Body of pancreas (tissue), 4 donors: Measurements from ENCODE around the gene NOS1. TPM values are rescaled to one million over a fixed set of nuclear protein-coding genes. Genes with fewer than 3 reads are reported as not detected.
A peak's percentile ranks its signal among the peaks of the same experiment; 100 is the strongest.

Experiments used
- ATAC-seq: fragments of 150-250 bp; one replicate; pipeline ENCODE4 v1.9.1; 2016
- DNase-seq, 4 donors: peaks; one replicate each; pipeline ENCODE4 v3.0.0-alpha.2; 2019
- H3K27ac ChIP-seq, 4 donors: fragments of 200-600 bp; sonication (generic); 1 replicate in 3 of 4; 2 replicates in 1 of 4; pipeline versions ENCODE4 v1.5.1 to v1.6.1; 2016 to 2019; ENCODE audit warnings: mild to moderate bottlenecking in 1 of 4, mixed read lengths in 1 of 4, moderate library complexity in 1 of 4
- H3K27me3 ChIP-seq, 2 donors: fragments of 200-600 bp; sonication (generic); one replicate each; pipeline ENCODE4 v1.6.0; 2016; ENCODE audit warnings: mild to moderate bottlenecking in 1 of 2
- H3K36me3 ChIP-seq, 2 donors: fragments of 200-600 bp; sonication (generic); replicated peaks in 1 of 2; 2 replicates each; pipeline ENCODE4 v1.5.1; 2016; ENCODE audit warnings: low read depth in 2 of 2; ENCODE audit not compliant: insufficient read depth in 1 of 2
- H3K4me1 ChIP-seq: fragments of 200-600 bp; sonication (generic); one replicate; pipeline ENCODE4 v1.6.0; 2016
- H3K4me3 ChIP-seq, 2 donors: fragments of 200-600 bp; sonication (generic); 1 replicate in 1 of 2; 2 replicates in 1 of 2; pipeline ENCODE4 v1.5.1; 2016 to 2019
- H3K9me3 ChIP-seq, 3 donors: fragments of 200-600 bp; sonication (generic); 1 replicate in 2 of 3; 2 replicates in 1 of 3; pipeline ENCODE4 v1.5.1; 2016
- POLR2A ChIP-seq, 3 donors: fragments of 450-650 bp; IDR thresholded peaks; one replicate each; pipeline ENCODE4 v1.6.1; 2016; ENCODE audit warnings: antibody characterized with exemption in 3 of 3, mild to moderate bottlenecking in 2 of 3
- WGBS, 2 donors: methylation state at CpG; one replicate each; pipeline ENCODE4 v1.1.5; 2017; 5-methylcytosine and 5-hydroxymethylcytosine counted together
- intact Hi-C: fragments of 100-400 bp; cut with DNase I; formaldehyde crosslinking; loops from one replicate; pipeline ENCODE4 v1.15.1; 2023
- total RNA-seq, 2 donors: library from RNA; depleted of rRNA; stranded (reverse); fragments of >200 nt; gene quantifications; one replicate each; pipeline ENCODE4 v1.1.0, GENCODE V29; 2016
- TF ChIP-seq, protein P1 (sequence below), 7 experiments: fragments of 450-650 bp in 4 of 7; fragments of 200-600 bp in 3 of 7; sonication (generic) in 3 of 7; IDR thresholded peaks; one replicate each; pipeline ENCODE4 v1.5.1; 2016 to 2019; ENCODE audit warnings: antibody characterized with exemption in 7 of 7

Gene NOS1
- total RNA-seq, 2 donors from 2014 or later = 0.78 to 12.9 TPM

DNA sequence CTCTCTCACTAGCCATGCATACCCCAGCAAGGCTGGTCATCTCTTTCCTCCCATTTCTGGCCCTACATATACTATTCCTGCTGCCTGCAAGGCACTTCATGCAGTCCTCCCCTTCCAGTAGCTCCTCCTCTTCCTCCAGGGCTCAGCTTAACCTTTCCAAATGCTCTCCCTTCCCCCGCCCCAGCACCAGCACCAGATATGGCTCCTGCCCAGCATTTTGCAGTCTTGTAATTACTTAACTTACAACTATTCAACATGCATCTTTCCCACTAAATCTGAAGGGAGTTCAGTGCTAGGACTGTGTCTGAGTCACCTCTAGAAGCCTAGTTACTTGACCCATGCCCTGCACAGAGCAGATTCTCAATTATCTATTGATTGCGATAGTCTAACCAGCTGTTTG, 169.4 kb downstream of the NOS1 start:
- 63 to 73% methylated on average over 2 of the region's 2 CpGs for WGBS, 2 donors
- ATAC-seq (no peak), DNase-seq (peak in 3 of 4 donors; percentile 25 to 32 (median 28))
- Histone ChIP-seq H3K4me3 (no peak overlapping the region), H3K4me1 (peaks cover 17% of the 10 kb centered on the region), H3K9me3 (no peaks in the 10 kb centered on the region), H3K27me3 (no peaks in the 10 kb centered on the region), H3K27ac (no peak overlapping the region), H3K36me3 (no peaks in the 10 kb centered on the region)
- intact Hi-C loops = no loop called here
- TF ChIP-seq POLR2A (IDR thresholded peaks at IDR 0.05) = no peak
- TF ChIP-seq, protein P1, sequence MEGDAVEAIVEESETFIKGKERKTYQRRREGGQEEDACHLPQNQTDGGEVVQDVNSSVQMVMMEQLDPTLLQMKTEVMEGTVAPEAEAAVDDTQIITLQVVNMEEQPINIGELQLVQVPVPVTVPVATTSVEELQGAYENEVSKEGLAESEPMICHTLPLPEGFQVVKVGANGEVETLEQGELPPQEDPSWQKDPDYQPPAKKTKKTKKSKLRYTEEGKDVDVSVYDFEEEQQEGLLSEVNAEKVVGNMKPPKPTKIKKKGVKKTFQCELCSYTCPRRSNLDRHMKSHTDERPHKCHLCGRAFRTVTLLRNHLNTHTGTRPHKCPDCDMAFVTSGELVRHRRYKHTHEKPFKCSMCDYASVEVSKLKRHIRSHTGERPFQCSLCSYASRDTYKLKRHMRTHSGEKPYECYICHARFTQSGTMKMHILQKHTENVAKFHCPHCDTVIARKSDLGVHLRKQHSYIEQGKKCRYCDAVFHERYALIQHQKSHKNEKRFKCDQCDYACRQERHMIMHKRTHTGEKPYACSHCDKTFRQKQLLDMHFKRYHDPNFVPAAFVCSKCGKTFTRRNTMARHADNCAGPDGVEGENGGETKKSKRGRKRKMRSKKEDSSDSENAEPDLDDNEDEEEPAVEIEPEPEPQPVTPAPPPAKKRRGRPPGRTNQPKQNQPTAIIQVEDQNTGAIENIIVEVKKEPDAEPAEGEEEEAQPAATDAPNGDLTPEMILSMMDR (IDR thresholded peaks at IDR 0.05) = no peak

DNA sequence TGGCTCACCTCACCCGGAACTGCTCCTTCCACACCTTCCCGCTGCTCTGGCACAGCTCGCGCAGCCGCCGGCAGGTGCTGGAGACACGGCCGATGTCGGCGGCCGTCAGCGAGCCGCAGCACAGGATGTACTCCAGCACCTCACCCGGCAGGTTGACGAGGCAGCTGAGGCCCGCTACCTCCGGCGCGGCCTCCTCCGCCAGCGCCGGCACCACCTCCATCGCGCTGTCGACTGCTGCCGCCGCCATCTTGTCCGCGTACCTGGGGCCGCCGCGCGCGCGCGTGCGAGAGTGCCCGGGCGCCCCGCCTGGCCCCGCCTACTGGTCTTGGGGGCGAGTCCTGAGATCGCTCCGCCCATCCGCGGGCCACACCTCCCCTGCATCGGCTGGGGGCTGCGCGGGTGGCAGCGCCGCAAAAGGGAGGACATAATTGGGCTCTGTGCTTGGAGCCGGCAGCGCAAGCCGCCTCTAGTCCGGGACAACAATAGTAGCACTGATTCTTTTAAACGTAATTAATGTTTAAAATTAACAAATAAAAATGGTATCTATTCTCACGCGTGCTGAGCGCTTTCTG, 171.1 kb downstream of the NOS1 start, which contains the start of gene FBXO21:
Gene FBXO21, minus strand, starts transcription at position 261 of the 572 bp plus-strand sequence. Its CDS starts 14 bp downstream, at position 247.
- H3K27ac ChIP-seq = peak within 1 kb of the TSS; percentile 30 to 86 (median 72)
- H3K9me3 ChIP-seq = no peaks in the 10 kb centered on the region
- peak within 1 kb of the TSS; percentile 54 to 59 for H3K4me3 ChIP-seq
- H3K4me1 ChIP-seq = peaks cover 17% of the 10 kb centered on the region
- H3K36me3 ChIP-seq = peaks cover 0 to 2% of the 10 kb centered on the region in 2 donors
- DNase-seq (peak; percentile 88 to 95 (median 92)), ATAC-seq (peak; percentile 93)
- TF ChIP-seq POLR2A (IDR thresholded peaks at IDR 0.05) = peak; percentile 87 to 92 (median 90)
- TF ChIP-seq, protein P1 (IDR thresholded peaks at IDR 0.05) = peak in 2 of 7 experiments; percentile 14 to 25
- intact Hi-C loops = no loop called here
- no peaks in the 10 kb centered on the region for H3K27me3 ChIP-seq
- WGBS, 2 donors = 2 to 11% methylated on average over 5 to 32 of the region's 59 CpGs

DNA sequence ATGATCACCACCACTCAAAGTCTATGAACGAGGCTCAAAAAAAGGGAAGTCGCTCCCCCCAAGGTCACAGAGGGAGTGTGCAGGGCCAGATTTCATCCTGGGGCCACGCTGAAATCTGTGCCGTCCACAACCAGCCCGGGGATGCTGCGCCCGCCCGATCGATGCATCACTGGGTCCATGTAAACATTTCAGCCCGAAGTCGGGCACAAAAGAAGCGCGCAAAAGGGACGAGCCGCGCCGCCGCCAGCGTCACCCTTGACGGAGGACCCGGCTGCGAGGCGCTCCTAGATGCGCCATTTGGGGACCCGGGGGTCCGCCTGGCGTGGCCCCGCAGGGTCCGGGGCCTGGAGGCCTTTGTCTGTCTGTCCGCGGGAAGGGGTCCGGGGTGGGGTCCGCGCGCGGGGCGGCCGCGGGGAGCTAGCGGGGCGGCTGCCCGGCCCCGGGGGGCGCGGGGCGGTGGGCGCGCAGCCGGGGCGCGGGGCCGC, 171.7 kb downstream of the NOS1 start:
- H3K4me1 ChIP-seq = peaks cover 17% of the 10 kb centered on the region
- TF ChIP-seq, protein P1 (IDR thresholded peaks at IDR 0.05) = no peak
- no peak for TF ChIP-seq POLR2A (IDR thresholded peaks at IDR 0.05)
- WGBS, 2 donors = 0% methylated on average over 11 to 35 of the region's 52 CpGs
- H3K9me3 ChIP-seq = no peaks in the 10 kb centered on the region
- no peaks in the 10 kb centered on the region for H3K27me3 ChIP-seq
- ATAC-seq (peak; percentile 30), DNase-seq (peak; percentile 28 to 41 (median 34))
- H3K36me3 ChIP-seq = peaks cover 0 to 2% of the 10 kb centered on the region in 2 donors
- intact Hi-C loops = no loop called here
- H3K4me3 ChIP-seq = peak overlapping the region; percentile 54 to 59
- H3K27ac ChIP-seq = peak overlapping the region; percentile 30 to 86 (median 72)

DNA sequence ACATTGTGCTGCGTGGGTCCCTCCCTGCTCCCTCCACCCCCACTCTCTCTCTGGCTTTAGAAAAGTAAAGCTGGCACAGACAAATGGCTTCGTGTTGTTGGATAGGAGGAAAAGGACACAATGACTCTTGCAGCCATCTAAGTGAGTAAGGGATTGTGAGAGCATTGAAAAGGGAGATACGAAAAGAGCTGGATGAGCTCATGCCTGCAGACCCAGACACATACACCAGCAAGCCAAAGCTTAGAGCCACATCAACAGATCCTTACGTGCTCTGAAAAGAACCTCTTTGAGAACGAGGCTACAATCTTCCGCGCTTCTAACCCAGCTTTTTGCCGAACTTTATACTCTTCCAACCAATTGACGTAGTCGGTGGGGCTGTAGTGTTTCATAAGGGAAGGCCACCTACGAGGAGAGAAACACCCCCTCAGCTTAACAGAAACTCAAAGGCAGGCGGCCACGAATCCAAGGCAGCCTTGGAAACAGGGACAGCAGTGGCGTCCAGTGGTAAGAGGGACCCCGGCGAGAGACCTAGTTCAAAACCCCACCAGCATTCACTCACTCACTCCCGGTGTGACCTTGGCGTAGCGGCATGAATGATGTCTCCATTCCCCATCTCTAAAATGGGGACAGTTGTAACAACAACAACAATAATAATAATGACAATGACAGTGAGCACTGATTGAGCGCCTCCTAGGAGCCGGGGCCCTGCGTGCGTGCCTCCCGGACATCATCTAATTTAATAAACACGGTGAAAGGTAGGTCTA, 172.3 kb downstream of the NOS1 start:
- ATAC-seq (no peak), DNase-seq (peak in 1 of 4 donors; percentile 12)
- H3K27ac ChIP-seq = peak overlapping the region; percentile 30 to 86 (median 72)
- peak overlapping the region; percentile 54 to 59 for H3K4me3 ChIP-seq
- intact Hi-C loops = no loop called here
- H3K27me3 ChIP-seq = no peaks in the 10 kb centered on the region
- WGBS, 2 donors = 31% methylated on average over 25 of the region's 25 CpGs
- no peaks in the 10 kb centered on the region for H3K9me3 ChIP-seq
- H3K4me1 ChIP-seq = peaks cover 17% of the 10 kb centered on the region
- peak in 2 of 3 donors; percentile 2 to 22 for TF ChIP-seq POLR2A (IDR thresholded peaks at IDR 0.05)
- TF ChIP-seq, protein P1 (IDR thresholded peaks at IDR 0.05) = no peak
- H3K36me3 ChIP-seq = peaks cover 0 to 5% of the 10 kb centered on the region in 2 donors
